HG02938 (cell line): ENCODE results near the gene RASGRP4.
"Not testable (repeated sequence)": the region's sequence is repeated elsewhere in the genome, so short reads cannot be mapped to it uniquely, and the experiment has no call there.

Experiments
- ATAC-seq: cut with Tn5 transposase; IDR thresholded peaks from one replicate; pipeline ENCODE4 v1.9.1; 2021; ENCODE audit warnings: mild to moderate bottlenecking, moderate library complexity; ENCODE audit not compliant: unreplicated experiment

RASGRP4 gene, protein sequence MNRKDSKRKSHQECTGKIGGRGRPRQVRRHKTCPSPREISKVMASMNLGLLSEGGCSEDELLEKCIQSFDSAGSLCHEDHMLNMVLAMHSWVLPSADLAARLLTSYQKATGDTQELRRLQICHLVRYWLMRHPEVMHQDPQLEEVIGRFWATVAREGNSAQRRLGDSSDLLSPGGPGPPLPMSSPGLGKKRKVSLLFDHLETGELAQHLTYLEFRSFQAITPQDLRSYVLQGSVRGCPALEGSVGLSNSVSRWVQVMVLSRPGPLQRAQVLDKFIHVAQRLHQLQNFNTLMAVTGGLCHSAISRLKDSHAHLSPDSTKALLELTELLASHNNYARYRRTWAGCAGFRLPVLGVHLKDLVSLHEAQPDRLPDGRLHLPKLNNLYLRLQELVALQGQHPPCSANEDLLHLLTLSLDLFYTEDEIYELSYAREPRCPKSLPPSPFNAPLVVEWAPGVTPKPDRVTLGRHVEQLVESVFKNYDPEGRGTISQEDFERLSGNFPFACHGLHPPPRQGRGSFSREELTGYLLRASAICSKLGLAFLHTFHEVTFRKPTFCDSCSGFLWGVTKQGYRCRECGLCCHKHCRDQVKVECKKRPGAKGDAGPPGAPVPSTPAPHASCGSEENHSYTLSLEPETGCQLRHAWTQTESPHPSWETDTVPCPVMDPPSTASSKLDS

DNA sequence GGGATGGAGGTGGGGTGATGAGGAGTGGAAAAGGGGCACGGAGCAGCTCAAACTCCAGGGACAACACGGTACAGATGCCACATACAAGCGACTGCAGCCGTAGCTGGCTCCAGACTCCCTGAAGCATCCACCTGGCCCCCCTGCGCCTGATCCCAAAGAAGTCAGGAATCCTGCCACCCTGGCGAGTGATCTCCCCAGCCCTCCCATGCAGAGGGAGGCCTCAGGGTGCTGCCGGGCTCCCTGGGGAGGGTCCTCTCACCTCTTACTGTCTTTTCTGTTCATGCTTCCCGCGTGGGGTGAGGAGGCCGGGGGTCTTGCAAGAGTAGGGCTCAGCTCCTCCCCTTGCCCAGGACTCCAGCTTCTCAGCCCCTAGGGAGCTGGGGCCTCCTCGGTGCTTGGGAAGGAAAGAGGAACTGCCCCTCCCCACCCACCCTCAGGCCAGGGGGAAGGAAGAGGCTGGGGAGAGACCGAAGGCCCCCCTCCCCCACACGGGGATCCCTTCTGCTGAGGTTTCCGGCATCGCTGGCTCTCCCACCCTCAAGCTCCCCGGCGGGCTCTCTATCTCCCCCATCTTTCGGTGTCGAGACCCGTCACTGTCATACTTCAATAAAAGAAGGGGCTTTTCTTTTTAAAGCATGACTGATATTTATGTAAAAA, at the start of gene RASGRP4:
Gene RASGRP4, minus strand, starts transcription at position 410 of the 657 bp plus-strand sequence. Its CDS starts 128 bp downstream, at position 282.
- ATAC-seq = no peak

DNA sequence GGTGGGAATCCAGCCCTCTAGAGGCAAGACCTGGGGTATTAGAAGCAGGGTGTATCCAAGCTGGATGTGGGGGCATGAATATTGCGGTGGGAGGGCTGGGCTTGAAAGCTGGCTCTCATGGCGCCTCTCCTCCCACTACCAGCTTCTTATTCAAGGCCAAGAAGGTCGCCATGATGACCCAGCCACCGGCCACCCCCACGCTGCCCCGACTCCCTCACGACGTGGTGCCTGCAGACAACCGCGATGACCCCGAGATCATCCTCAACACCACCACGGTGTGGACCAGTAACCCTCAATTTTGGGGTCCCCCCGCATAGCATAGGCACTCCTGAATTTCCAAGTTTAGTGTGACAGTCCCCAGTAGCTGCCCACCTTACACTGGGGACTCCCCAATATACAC, 49.2 kb upstream of the RASGRP4 start:
- ATAC-seq = no peak

DNA sequence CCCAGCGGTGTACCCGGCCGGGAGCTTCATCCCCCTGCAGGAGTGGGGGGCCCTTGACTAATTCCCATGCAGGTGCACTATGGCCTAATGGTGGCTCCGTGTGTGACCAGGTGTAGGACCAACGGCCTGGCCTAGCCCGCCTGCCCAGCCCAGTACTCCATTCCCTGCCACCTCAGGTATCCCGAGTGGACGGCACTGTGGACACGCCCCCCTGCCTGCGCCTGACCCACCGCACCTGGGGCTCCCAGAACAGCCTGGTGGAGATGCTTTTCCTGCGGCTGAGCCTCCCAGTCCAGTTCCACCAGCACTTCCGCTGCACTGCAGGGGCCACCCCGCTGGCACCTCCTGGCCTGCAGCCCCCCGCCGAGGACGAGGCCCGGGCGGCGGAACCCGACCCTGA, 47.2 kb upstream of the RASGRP4 start:
- no peak for ATAC-seq

DNA sequence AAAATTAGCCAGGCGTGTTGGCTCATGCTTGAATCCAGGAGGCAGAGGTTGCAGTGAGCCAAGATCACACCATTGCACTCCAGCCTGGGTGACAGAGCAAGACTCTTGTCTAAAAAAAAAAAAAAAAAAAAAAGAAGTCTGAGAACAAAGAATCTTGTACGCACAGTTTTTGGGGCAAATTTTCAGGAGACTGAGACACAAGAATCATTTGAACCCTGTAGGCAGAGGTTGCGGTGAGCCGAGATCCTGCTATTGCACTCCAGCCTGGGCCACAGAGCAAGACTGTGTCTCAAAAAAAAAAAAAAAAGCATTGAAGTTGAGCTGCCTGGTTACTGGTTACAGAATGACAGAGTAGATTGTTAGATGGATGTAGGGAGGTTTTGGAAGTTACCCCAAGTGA, 46.7 kb upstream of the RASGRP4 start:
- ATAC-seq = not testable (repeated sequence)

DNA sequence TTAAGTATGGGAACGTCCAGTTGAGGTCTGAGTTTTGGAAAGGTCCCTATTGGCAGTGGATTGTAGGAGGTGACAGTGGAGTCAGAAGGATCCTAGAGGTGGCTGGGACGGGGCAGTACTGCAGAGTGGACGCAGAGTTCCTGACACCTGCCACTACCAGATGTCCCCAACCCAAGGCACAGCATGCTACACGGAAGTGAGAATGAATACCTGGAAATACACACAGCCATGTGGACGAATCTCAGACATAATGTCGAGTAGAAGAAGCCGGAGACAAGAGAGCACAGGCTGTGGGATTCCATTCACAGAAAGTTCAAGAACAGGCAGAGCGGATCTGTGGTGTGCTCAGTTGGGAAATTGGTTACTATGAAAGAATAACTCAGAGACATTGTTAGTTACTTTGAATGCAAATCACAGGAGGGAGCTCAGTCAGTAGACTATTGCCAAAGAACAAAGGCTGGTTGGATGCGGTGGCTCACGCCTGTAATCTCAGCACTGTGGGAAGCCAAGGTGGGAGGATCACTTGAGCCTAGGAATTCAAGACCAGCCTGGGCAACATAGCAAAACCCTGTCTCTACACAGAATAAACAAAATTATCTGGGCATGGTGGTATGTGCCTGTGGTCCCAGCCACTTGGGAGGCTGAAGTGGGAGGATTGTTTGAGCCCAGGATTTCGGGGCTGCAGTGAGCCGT, 44.9 kb upstream of the RASGRP4 start:
- ATAC-seq = no peak

DNA sequence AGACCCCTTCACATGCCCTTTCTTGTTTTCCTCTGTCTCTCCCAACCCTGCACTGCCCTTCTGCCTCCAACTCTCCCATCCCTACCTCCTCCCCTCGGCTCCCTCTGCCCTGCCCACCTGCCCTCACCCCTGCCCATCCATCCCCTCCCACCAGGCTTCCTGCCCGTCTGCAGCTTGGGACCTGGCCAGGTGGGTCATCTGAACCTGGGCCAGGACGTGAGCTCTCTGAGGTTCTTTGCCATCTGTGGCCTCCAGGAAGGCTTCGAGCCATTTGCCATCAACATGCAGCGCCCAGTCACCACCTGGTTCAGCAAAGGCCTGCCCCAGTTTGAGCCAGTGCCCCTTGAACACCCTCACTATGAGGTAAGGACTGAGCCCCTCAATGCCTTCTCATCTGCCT, 43.1 kb upstream of the RASGRP4 start:
- no peak for ATAC-seq

DNA sequence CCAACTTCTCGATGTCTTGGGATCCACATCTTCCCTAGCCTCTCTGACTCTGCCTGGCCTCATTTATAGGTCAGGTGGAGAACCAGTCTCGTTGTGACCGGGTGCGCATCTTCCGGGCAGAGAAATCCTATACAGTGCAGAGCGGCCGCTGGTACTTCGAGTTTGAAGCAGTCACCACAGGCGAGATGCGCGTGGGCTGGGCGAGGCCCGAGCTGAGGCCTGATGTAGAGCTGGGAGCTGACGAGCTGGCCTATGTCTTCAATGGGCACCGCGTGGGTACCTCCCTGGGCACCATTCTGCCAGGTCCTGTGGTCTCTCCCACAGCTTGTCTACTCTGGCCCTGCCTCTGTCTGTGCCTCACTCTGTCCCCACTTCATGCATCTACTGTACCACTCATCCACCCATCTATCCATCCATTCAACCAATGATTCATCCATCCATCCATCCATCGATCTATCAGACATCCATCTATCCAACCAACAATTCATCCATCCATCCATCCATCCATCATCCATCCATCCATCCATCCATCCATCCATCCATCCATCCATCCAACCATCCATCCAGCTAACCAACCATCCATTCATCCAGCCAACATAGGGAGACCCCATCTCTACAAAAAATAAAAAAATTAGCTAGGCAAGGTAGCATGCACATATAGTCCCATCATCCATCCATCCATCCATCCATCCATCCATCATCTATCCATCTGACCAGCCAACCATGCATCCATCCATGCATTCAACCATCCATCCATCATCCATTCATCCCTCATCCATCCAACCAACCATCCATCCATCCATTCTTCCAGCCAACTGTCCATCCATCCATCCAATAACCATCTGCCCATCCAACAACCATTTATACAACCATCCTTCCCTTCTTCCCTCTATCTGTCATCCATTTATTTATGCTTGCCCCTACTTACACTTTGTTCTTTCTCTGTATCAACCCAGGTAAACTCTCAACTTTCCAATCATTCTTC, 41.8 kb upstream of the RASGRP4 start:
- no peak for ATAC-seq

DNA sequence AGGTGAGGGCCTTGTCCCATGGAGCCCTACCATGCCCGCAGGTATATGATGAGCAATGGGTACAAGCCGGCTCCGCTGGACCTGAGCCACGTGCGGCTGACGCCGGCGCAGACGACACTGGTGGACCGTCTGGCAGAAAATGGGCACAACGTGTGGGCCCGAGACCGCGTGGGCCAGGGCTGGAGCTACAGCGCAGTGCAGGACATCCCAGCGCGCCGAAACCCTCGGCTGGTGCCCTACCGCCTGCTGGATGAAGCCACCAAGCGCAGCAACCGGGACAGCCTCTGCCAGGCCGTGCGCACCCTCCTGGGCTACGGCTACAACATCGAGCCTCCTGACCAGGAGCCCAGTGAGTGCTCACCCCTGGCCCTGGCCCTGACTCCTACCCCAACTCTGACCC, 40.0 kb upstream of the RASGRP4 start:
- no peak for ATAC-seq

DNA sequence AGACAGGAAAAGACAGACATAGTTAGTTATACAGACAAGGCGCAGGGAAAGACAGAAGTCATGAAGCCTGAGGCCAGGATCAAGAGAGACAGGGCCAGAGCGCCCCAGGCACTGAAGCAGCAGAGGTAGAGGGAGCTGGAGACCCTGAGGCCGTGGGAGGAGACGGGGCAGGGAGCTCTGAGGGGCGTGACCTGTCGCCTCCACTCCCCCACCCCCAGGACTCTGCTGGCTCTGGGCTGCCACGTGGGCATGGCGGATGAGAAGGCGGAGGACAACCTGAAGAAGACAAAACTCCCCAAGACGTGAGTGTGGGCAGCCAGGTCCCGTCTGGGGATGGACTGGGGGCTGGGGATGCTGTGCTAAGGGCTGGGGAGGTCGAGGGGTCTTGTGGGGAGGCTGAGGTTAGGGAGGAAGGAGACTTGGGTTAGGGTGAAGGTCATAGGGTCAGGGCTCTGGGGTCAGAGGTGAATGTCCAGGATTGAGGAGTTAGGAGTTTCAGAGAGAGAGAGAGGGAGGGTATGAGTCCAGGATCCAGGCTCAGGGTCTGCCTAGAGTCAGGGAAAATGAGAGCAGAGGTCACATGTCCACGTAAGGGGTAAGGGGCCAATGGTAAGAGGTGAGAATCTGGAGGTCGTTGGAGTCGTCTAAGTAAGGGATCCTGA, 38.5 kb upstream of the RASGRP4 start:
- ATAC-seq = no peak

DNA sequence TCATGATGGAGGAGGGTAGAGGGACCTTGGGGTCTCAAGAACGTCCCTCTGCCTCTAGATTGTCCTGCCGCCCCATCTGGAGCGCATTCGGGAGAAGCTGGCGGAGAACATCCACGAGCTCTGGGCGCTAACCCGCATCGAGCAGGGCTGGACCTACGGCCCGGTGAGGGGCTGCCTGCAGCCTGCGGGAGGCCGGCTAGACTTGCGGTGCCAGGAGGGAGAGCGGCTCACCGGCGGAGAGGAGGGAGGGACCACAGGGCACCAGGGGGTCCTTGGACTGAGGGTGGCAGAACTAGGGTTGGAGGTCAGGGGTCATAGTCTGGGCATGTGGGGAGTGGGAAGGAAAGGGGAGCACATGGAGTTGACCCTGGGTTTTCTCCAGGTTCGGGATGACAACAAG, 37.3 kb upstream of the RASGRP4 start:
- no peak for ATAC-seq

DNA sequence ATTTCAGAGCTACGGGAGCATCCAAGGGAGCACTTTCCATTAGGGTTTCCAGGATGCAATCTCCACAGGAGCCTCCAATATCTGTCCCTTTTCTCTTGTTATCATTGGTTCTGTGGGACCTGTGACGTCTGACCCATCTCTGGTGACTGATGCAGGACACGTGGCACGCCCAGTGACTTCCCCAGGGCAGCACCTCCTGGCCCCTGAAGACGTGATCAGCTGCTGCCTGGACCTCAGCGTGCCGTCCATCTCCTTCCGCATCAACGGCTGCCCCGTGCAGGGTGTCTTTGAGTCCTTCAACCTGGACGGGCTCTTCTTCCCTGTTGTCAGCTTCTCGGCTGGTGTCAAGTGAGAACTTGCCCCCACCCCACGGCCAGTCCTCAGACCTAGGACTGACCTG, 33.0 kb upstream of the RASGRP4 start:
- no peak for ATAC-seq

DNA sequence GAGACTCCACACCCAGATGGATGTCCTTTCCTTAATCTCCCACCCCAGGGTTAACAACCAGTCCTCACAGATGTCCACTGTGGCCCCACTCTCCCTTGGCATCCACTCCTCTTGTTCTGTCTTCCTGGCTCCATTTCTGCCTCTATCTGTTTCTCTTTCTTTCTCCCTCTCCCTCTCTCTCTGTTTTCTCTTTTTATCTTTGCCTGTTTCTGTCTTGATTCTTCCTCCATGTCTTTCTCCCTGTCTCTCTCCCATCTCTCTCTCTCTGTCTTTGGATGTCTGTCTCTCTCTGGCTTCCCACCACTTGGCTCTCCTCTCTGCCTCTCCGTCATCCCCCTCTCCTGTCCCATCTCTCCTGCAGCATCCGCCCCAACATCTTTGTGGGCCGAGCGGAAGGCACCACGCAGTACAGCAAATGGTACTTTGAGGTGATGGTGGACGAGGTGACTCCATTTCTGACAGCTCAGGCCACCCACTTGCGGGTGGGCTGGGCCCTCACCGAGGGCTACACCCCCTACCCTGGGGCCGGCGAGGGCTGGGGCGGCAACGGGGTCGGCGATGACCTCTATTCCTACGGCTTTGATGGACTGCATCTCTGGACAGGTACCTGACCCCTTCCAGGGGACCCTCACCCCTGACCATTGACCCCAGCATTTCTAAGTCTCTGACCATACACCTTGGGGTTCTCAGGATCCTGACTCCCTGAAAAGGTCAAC, 31.8 kb upstream of the RASGRP4 start:
- no peak for ATAC-seq

DNA sequence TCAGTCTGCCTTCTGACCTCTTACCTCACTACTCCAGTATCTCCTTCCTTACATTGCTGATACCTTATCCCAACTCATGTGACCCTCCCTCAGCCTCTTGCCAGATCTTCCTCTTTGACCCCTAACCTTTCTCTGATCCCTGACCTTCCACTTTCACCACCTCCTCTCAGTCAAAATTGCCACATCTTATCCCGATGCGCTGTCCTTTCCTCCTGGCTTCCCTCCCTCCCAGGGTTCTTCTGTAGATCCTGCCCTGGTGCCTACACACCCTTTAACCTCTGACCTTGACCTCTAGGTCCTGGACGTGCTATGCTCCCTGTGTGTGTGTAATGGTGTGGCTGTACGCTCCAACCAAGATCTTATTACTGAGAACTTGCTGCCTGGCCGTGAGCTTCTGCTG, 31.2 kb upstream of the RASGRP4 start:
- no peak for ATAC-seq

DNA sequence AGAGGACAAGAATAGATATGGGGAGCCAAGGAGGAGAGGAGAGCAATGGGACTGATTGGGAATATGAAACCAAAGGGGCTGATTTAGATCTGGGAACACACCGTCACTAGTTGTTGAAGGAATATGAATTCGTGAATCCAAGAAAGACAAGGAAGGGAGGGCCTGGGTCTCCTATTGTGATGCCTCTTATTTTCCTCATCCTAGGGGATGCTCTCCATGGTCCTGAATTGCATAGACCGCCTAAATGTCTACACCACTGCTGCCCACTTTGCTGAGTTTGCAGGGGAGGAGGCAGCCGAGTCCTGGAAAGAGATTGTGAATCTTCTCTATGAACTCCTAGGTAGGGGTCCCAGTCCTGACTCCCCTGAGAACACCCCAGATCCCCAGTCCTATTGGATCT, 29.0 kb upstream of the RASGRP4 start:
- no peak for ATAC-seq

DNA sequence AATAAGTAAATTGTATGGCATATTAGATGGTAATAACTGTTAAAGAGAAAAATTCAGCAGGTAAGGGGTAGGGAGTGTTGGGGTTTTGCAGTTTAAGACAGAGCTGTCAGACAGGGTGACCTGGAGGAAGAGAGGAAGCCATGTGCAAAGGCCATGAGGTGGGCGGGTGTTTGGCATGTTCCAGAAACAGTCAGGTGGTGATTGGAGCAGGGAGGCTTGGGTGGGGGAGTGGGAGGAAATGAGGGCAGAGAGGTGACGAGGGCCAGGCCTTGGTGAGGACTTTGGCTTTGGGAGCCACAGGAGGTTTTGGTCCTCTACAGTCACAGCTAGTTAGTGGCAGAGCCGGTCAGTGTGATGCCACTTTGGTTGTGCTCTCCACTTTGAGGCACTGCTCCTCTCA, 27.6 kb upstream of the RASGRP4 start:
- no peak for ATAC-seq

DNA sequence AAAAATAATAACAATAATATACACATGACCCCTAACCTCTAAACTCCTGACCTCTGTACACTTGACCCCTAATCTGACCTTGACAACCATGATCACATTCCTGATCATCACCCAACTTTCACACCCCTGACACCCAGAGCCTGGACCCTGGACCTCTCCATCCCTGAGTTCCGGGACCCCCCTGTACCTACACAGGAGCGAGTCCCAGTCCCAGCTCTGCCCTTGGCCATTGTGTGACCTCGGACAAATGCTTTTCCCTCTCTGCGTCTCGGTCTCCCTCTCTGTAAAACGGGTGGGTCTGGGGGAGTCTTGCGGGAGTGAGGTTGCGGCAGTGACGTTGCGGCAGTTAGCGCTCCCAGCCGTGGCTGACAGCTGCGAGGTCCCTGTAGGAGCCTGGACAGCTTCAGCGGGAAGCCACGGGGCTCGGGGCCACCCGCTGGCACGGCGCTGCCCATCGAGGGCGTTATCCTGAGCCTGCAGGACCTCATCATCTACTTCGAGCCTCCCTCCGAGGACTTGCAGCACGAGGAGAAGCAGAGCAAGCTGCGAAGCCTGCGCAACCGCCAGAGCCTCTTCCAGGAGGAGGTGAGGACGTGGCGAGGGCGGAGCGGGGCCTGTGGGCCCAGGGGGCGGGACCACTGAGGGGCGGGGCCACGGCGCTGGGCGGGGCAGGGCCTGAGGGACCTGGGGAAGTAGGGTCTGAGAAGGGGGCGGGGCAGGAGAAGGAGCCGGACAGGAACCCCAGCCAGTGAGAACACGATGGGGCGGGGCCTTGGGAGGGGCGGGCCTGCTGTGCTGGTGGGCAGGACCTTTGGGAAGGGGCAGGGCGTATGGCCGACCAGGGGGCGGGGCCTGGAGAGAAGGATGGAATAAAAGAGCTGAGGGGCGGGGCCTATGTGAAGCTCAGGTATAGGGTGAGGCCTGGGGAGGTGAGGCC, 26.7 kb upstream of the RASGRP4 start:
- ATAC-seq = no peak

DNA sequence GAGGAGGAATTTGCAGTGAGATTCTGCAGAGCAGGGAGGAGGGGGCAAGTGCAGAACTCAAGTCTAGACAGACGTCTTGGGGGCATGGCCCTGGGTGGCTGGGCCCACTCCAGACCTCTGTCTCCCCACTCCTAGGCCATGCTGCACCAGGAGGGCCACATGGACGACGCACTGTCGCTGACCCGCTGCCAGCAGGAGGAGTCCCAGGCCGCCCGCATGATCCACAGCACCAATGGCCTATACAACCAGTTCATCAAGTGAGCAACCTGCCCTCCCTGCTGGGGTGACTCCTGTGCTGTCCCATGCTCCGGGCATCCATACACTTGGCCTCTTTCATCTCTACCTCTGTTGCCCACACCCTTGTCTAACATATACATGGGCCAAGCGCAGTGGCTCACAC, 25.6 kb upstream of the RASGRP4 start:
- ATAC-seq = no peak

DNA sequence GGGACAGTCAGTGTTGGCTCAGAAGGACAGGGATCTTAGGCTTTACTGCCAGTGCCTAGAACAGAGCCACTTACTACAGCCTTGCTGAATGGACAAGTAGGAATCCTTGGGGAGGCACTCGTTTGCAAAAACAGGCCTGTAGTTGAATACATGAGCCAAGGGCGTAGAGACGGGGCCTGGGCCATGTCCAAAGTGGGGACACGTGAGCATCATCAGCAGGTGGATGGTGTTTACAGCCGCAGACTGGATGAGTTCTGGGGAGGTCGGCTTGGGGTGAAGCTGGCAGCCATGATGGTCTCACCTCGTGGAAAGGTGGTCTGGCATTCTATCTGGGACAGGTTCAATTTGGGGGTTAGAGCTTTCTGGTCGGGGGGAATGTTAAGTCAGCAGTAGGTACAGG, 25.0 kb upstream of the RASGRP4 start:
- no peak for ATAC-seq
